Measurements from ENCODE around the gene FERMT3. TPM values are rescaled to one million over a fixed set of nuclear protein-coding genes. Genes with fewer than 3 reads are reported as not detected.

Gene FERMT3
- total RNA-seq: 8.3 TPM

DNA sequence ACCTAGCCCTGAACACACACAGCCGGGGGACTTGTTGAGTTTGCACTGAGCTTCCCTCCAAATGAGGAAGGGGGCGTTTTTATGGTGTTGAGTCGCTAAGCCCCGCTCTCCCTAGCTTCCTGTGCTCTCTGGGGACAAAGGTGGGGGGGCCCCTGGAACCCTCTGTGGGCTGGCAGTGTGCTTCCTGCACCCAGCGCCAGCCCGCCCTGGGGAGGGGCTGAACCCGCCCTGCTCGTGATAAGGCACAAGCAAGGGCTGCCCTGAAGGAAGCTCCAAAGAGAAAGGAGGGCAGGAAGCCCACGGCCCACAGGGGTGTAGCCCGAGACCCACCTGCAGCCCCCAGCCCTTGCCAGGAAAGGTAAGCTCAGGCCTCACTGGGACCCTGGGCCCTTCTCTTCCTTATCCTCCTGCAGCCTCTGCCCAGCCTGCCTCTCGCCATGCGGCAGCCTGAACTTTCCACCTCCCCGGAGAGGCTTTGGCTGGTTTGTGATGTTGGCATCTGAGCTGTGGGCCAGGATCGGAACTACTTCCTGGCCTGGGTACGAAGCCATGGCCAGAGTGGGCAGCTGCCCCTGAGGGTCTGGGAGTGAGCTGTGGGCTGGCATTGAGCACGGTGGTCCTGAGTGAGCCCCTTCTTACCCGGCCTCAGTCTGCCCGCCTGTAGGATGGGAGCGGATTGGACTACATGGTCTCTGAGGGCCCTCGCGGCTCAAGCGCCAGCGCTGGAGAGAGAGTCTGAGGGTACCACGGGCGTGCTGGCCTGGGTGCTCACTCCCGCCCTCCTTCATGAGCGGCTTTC is at the start of gene FERMT3:
TSS of gene FERMT3 (plus strand) at position 265 of the 799 bp plus-strand sequence. CDS start 644 bp downstream, outside the sequence.

DNA sequence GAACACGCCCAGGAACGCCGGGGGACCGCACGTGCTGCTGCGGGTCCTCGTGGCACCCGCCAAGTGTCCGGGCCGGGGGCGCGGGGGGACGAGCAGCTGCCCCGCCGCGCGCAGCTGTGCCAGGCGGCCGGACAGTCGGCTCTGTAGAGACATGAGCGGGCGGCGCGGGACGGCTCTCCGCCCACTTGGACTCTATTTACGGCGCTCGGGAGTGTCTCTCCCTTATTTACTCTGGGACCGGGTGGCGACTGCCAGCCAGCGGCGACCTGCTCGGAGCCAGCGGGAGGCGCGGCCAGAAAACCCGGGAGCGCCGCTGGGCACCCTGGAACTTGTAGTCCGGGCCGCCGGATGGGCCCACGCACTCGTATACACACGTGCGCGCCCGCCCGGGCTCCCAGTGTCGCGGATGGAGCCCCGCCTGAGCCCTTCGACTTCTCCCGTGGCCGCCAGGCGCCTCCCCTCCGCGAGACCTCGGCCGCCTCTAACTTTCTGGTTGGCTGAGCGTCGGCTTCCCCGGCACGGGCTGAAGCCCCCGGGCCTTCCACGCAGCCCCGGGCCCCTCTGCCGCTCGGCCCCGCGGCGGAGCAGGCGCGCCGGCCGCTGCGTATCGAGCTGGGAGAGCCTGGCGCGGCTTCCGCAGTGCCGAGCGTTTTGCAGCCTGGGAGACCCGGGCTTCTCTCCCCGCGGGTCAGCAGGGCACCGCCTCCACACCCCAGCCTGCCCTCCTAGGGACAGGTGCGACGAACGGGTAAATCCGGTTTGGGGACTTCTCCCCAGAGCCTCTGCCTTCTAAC is 40.5 kb upstream of the FERMT3 start, which contains the start of gene MACROD1:
TSS of gene MACROD1 (minus strand) at position 272 of the 794 bp plus-strand sequence. CDS start at position 153, 119 bp downstream.

GRCh38 chr11:64185693-64186491 is 20.6 kb upstream of the FERMT3 start, which contains the start of gene STIP1:
Gene STIP1, plus strand, starts transcription at chr11:64186171. Its CDS starts 91 bp downstream, at chr11:64186262.

GRCh38 chr11:64225608-64226506 is 19.3 kb downstream of the FERMT3 start, which contains the start of the genes NUDT22 and TRPT1:
Gene NUDT22, plus strand, starts transcription at chr11:64226274. Its CDS starts 379 bp downstream, at chr11:64226653.
Gene TRPT1, minus strand, starts transcription at chr11:64226186. Its CDS starts 326 bp downstream, at chr11:64225860.

GRCh38 chr11:64230171-64230984 is 23.9 kb downstream of the FERMT3 start, which contains the start of gene DNAJC4:
Gene DNAJC4, plus strand, starts transcription at chr11:64230548. Its CDS starts 307 bp downstream, at chr11:64230855.

GRCh38 chr11:64233913-64234586 is 27.5 kb downstream of the FERMT3 start, which contains the start of gene VEGFB:
Gene VEGFB, plus strand, starts transcription at chr11:64234584. Its CDS starts 250 bp downstream, at chr11:64234834.

DNA sequence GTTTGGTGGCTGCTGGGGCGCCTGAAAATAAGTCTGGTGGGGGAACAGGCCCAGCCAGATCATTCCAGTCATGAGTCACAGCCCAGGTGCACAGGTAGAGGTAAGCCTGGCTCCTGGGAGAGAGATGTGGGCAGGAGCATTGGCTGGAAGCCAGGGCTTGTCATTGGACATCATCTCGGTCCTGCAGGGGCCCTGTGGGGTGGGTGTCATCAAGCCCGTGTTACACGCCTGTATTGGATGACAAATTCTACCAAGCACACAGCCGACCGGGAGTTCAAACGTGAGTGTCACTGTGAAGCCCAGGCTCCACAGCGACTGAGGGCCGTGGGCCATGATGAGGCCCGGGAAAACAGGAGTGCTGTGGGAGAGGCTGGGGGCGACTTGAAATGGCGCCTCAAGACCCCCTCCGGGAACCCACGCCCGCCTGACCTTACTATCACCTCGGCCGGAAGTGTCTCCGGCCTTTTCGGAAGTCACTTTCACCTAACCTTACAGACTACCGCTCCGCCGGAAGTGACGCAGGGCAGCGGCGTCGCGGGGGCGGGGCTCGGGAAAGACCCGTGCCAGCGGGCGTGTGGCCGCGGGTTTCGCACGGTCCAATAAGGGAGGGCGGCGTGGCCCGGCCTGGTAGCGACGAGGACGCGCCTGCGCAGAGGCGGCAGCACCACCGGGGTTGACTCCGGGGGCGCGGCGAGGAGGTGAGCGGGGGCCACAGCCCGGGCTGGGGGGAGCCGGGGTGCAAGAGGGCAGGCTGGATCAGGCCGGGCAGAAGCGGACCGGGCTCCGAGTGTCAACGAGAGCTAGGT is 34.1 kb downstream of the FERMT3 start, which contains the start of gene FKBP2:
TSS of gene FKBP2 (plus strand) at position 661 of the 806 bp plus-strand sequence. CDS start 1,293 bp downstream, outside the sequence.

GRCh38 chr11:64246871-64247728 is 40.6 kb downstream of the FERMT3 start, which contains the start of gene PPP1R14B:
Gene PPP1R14B, minus strand, starts transcription at chr11:64246943. Its CDS starts 270 bp downstream, at chr11:64246673.

GRCh38 chr11:64251016-64251752 is 44.7 kb downstream of the FERMT3 start, which contains the start of gene PLCB3:
Gene PLCB3, plus strand, starts transcription at chr11:64251530. Its CDS starts 120 bp downstream, at chr11:64251650.

Other genes starting within 250 kb of the FERMT3 start
- gene COX8A, start 232.1 kb upstream of the FERMT3 start, total RNA-seq: 199 TPM
- 41.8 TPM for gene OTUB1, start 220.3 kb upstream of the FERMT3 start, total RNA-seq
- 14.0 TPM for gene FLRT1, start 170.8 kb upstream of the FERMT3 start, total RNA-seq
- gene MACROD1, start 40.6 kb upstream of the FERMT3 start, total RNA-seq: 22.4 TPM
- 135 TPM for gene STIP1, start 20.6 kb upstream of the FERMT3 start, total RNA-seq
- gene TRPT1, start 19.5 kb downstream of the FERMT3 start, total RNA-seq: 27.4 TPM
- gene NUDT22, start 19.6 kb downstream of the FERMT3 start, total RNA-seq: 22.4 TPM
- 22.2 TPM for gene DNAJC4, start 23.8 kb downstream of the FERMT3 start, total RNA-seq
- 61.7 TPM for gene VEGFB, start 27.9 kb downstream of the FERMT3 start, total RNA-seq
- 30.8 TPM for gene FKBP2, start 34.4 kb downstream of the FERMT3 start, total RNA-seq
- 50.6 TPM for gene PPP1R14B, start 40.2 kb downstream of the FERMT3 start, total RNA-seq
- 18.0 TPM for gene PLCB3, start 44.8 kb downstream of the FERMT3 start, total RNA-seq
- 61.6 TPM for gene BAD, start 77.9 kb downstream of the FERMT3 start, total RNA-seq
- 21.1 TPM for gene GPR137, start 79.1 kb downstream of the FERMT3 start, total RNA-seq
- gene KCNK4, start 84.6 kb downstream of the FERMT3 start, total RNA-seq: 1.8 TPM
- 3.1 TPM for gene CATSPERZ, start 93.6 kb downstream of the FERMT3 start, total RNA-seq
- 17.5 TPM for gene ESRRA, start 98.8 kb downstream of the FERMT3 start, total RNA-seq
- gene TRMT112, start 110.8 kb downstream of the FERMT3 start, total RNA-seq: 194 TPM
- gene PRDX5, start 111.4 kb downstream of the FERMT3 start, total RNA-seq: 121 TPM
- gene CCDC88B, start 133.5 kb downstream of the FERMT3 start, total RNA-seq: 13.1 TPM
- gene RPS6KA4, start 152.4 kb downstream of the FERMT3 start, total RNA-seq: 19.6 TPM

All from camera-type eye (tissue), 1 donor.